SK-N-MC (cell line): Measurements from ENCODE around the gene TGFB1I1.
"Not testable (repeated sequence)": the region's sequence is repeated elsewhere in the genome, so short reads cannot be mapped to it uniquely, and the experiment has no call there.

Experiments used
- DNase-seq: peaks from one replicate; pipeline ENCODE4 v3.0.0-alpha.2; 2011; ENCODE audit warnings: low read depth, low spot score
- H3K27ac ChIP-seq: fragments of 200-600 bp; sonication (generic); 2 replicates; pipeline ENCODE4 v1.5.1; 2016; ENCODE audit warnings: mixed run types
- H3K36me3 ChIP-seq: fragments of 200-600 bp; sonication (generic); 2 replicates; pipeline ENCODE4 v1.6.1; 2017; ENCODE audit warnings: antibody characterized with exemption, low read length, mixed read lengths; ENCODE audit not compliant: insufficient read depth
- H3K4me3 ChIP-seq: fragments of 200-600 bp; sonication (generic); 2 replicates; pipeline ENCODE4 v1.5.1; 2016
- H3K9ac ChIP-seq: fragments of 200-600 bp; sonication (generic); 2 replicates; pipeline ENCODE4 v1.8.0; 2017; ENCODE audit warnings: mixed run types, mixed read lengths; ENCODE audit not compliant: insufficient read length
- H3K9me3 ChIP-seq: fragments of 200-600 bp; sonication (generic); 2 replicates; pipeline ENCODE4 v1.6.1; 2017; ENCODE audit warnings: low read depth, mild to moderate bottlenecking, antibody characterized with exemption, low read length, moderate library complexity, mixed read lengths
- EZH2 ChIP-seq: fragments of 200-600 bp; sonication (generic); IDR thresholded peaks from one replicate; pipeline ENCODE4 v1.6.1; 2017; ENCODE audit warnings: antibody characterized with exemption
- FOXP2 ChIP-seq: optimal IDR thresholded peaks from 2 replicates; pipeline ENCODE3; 2011; ENCODE audit warnings: mild to moderate bottlenecking, moderate library complexity; ENCODE audit not compliant: insufficient read depth; ENCODE audit errors: extremely low read length, control extremely low read depth
- POLR2AphosphoS5 ChIP-seq: IDR thresholded peaks from 2 replicates; pipeline ENCODE4 v1.6.1; 2012; ENCODE audit warnings: mild to moderate bottlenecking, low read depth, low read length, borderline replicate concordance

Gene TGFB1I1

DNA sequence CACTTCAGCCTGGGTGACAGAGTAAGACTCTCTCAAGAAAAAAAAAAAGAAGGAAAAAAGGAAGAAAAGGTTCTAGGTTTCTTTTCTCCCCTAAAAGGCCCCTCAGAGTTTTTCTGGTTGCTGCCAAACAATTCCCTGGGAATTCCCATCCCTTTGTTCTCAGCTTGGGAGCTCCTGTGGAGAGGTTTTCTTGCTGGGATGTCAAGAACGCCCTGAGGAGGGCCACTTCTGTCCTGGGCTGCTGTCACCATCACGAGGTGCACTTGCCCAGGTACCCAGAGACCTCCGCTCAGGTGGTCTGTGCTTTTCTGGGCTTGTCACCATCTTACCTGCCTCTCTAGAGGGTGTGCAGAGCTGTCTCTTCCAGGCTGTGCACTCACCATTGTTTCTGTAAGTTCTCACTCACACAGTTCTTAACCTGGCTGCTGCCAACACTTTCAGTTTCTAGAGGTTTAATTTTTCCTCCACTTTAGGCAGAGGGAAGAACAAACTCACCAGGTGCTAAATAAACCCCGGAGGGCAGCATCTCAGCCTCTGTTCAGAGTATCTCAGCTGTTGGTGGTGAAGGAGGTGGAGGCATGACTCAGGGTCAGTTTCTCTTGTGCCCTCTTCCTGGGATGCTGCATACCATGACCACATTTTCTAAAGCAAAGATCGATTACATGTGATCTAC, 41.4 kb upstream of the TGFB1I1 start:
- no peak overlapping the region for H3K4me3 ChIP-seq
- TF ChIP-seq POLR2AphosphoS5 = no peak
- no peak for TF ChIP-seq FOXP2
- TF ChIP-seq EZH2 = no peak
- no peak for DNase-seq
- H3K36me3 ChIP-seq = no peaks in the 10 kb centered on the region
- H3K27ac ChIP-seq = no peak overlapping the region
- H3K9me3 ChIP-seq = no peaks in the 10 kb centered on the region
- no peak overlapping the region for H3K9ac ChIP-seq

DNA sequence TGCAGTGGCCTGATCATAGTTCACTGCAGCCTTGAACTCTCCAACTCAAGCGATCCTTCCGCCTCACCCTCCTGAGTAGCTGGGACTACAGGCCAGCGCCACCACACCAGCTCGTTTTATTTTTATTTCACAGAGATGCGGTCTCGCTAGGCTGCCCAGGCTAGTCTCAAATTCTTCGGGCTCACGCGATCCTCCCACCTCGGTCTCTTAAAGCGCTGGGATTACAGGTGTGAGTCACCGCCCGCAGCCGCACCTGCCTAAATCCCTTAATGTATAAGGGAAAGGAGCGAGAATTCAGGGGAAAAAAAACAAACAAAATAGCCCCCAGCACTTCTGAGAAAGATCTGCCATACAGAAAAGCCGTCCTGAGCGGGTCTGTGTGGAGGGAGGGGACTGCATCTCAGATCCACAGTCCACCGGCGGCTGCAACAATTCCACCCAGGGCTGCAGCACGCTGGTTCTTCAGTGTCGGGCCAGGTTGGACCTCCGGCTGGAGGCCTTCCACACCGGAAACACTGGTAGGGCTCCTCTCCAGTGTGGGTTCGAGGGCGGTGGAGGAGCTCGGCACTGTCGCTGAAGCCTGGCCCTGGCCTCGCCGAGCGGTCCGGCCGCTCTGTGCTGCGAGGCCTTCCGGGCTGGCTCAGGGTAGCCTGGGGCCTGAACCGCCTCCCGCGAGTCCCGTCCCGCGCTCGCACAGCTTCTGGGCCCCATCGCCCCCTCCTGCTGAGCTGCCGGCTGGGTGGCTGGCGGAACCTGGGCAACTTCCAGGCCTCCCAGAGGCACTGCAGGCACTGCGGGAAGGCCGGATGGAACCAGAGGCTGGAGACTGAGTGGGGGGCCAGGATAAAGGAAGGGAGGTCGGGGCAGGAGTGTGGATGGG, 36.4 kb upstream of the TGFB1I1 start:
- Histone ChIP-seq H3K9ac (no peak overlapping the region), H3K27ac (no peak overlapping the region), H3K4me3 (no peak overlapping the region), H3K36me3 (no peaks in the 10 kb centered on the region), H3K9me3 (no peaks in the 10 kb centered on the region)
- no peak for DNase-seq
- TF ChIP-seq FOXP2 (no peak), POLR2AphosphoS5 (no peak), EZH2 (no peak)

GRCh38 chr16:31436221-31437045, 35.5 kb upstream of the TGFB1I1 start:
- no peak for TF ChIP-seq EZH2
- TF ChIP-seq POLR2AphosphoS5 = no peak
- no peak for TF ChIP-seq FOXP2
- Histone ChIP-seq H3K36me3 (no peaks in the 10 kb centered on the region), H3K9ac (no peak overlapping the region), H3K27ac (no peak overlapping the region), H3K4me3 (no peak overlapping the region), H3K9me3 (no peaks in the 10 kb centered on the region)
- no peak for DNase-seq

DNA sequence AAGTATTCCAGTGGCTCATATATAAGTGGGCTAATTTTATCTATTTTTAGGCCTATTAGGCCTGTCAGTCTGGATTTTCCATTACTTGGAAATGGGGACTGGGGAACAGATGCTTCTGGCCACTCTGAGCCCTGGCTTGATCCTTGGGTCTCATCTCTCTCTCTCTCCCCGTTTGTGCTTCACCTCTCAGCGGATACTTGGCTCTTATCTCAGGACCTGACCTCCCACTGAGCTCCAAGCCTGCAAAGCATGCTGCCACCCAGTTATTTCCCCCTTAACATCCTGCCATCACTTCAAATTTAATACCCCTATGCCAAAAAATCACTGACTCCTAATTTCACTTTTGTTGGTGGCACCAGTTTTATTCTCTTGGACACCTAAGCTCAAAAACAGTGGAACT, 33.5 kb upstream of the TGFB1I1 start:
- DNase-seq = no peak
- TF ChIP-seq POLR2AphosphoS5 = no peak
- no peak for TF ChIP-seq FOXP2
- no peak for TF ChIP-seq EZH2
- Histone ChIP-seq H3K9me3 (no peaks in the 10 kb centered on the region), H3K27ac (no peak overlapping the region), H3K9ac (no peak overlapping the region), H3K36me3 (no peaks in the 10 kb centered on the region), H3K4me3 (no peak overlapping the region)

DNA sequence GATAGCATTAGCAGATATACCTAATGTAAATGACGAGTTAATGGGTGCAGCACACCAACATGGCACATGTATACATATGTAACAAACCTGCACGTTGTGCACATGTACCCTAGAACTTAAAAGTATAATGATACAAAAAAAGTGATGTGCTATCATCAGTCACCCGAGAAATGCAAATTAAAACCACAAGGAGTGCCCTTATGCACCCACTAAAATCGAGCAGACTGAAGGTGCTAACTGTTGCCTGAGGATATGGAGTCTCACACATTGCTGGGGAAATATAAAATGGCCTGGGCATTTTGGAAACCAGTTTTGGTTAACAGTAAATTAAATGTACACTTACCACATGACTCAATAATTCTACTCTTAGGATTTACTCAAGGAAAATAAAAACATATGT, 32.9 kb upstream of the TGFB1I1 start:
- not testable (repeated sequence) for DNase-seq, H3K9me3 ChIP-seq

GRCh38 chr16:31439519-31439918, 32.4 kb upstream of the TGFB1I1 start:
- Histone ChIP-seq H3K27ac (peak overlapping the region; percentile 50; the same call in 1 of the 2 replicates), H3K9ac (no peak overlapping the region), H3K9me3 (no peaks in the 10 kb centered on the region), H3K4me3 (no peak overlapping the region), H3K36me3 (no peaks in the 10 kb centered on the region)
- no peak for TF ChIP-seq EZH2
- TF ChIP-seq FOXP2 = no peak
- TF ChIP-seq POLR2AphosphoS5 = no peak
- no peak for DNase-seq

More for the DNA sequence above, 32.9 kb upstream of the TGFB1I1 start:
- H3K36me3 ChIP-seq, H3K4me3 ChIP-seq, H3K9ac ChIP-seq: not testable (repeated sequence)
- peak overlapping the region; percentile 50; the same call in 1 of the 2 replicates for H3K27ac ChIP-seq

- H3K9ac ChIP-seq = no peak overlapping the region
- DNase-seq = no peak
- TF ChIP-seq FOXP2 = no peak
- no peak for TF ChIP-seq EZH2
- TF ChIP-seq POLR2AphosphoS5 = no peak
- no peaks in the 10 kb centered on the region for H3K9me3 ChIP-seq
- peak overlapping the region; percentile 29 for H3K27ac ChIP-seq
- no peak overlapping the region for H3K4me3 ChIP-seq
- H3K36me3 ChIP-seq = no peaks in the 10 kb centered on the region
Measured at GRCh38 chr16:31440516-31441184, 31.3 kb upstream of the TGFB1I1 start.

DNA sequence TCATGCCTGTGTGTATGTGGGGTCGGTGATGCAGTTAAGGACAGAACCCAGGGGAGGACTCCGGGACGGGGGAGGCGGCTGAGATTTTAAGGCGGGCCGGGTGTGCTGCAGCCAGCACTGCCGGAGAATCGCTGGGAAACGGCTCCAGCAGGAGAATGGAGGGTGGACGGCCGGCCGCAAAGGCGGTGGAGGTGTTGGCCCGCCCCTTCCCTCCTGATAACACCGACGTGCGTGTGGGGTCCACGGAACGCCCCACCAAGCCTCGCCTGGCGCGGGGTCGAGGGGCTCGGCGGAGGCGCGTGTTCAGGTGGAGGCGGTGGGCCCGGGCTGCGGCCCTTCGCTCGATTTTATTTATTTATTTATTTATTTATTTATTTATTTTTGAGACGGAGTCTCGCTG, 30.0 kb upstream of the TGFB1I1 start:
- Histone ChIP-seq H3K9me3 (no peaks in the 10 kb centered on the region), H3K4me3 (no peak overlapping the region), H3K27ac (no peak overlapping the region), H3K9ac (no peak overlapping the region), H3K36me3 (no peaks in the 10 kb centered on the region)
- TF ChIP-seq FOXP2 (no peak), POLR2AphosphoS5 (no peak), EZH2 (no peak)
- no peak for DNase-seq

DNA sequence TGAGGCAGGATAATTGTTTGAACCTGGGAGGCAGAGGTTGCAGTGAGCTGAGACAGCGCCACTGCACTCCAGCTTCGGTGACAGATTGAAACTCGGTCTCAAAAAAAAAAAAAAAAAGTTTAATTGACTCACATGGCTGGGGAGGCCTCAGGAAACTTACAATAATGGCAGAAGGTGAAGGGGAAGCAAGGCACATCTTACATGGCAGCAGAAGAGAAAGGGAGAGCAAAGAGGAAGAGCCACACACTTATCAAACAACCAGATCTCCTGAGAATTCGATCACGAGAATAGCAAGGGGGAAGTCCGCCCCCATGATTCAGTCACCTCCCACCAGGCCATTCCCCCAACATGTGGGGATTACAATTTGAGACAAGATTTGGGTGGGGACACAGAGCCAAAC, 26.0 kb upstream of the TGFB1I1 start:
- H3K36me3 ChIP-seq, H3K9ac ChIP-seq, H3K27ac ChIP-seq, H3K4me3 ChIP-seq, DNase-seq, H3K9me3 ChIP-seq: not testable (repeated sequence)
